Endothelial cell of umbilical vein (primary cell): Measurements from ENCODE around the gene SGPL1.

Source experiments
- EZH2 ChIP-seq: IDR thresholded peaks from 2 replicates; pipeline ENCODE4 v1.6.1; 2012; ENCODE audit warnings: borderline replicate concordance, low read depth, mild to moderate bottlenecking, moderate library complexity, low read length, inconsistent platforms; ENCODE audit not compliant: severe bottlenecking
- FOS ChIP-seq: IDR thresholded peaks from 2 replicates; pipeline ENCODE4 v1.6.1; 2011; ENCODE audit warnings: mild to moderate bottlenecking, low read length, moderate library complexity, borderline replicate concordance; ENCODE audit not compliant: insufficient read depth
- JUN ChIP-seq: IDR thresholded peaks from 2 replicates; pipeline ENCODE4 v1.6.1; 2011; ENCODE audit warnings: borderline replicate concordance, low read depth; ENCODE audit not compliant: insufficient read length, insufficient read depth
- POLR2A ChIP-seq: IDR thresholded peaks from 2 replicates; pipeline ENCODE4 v1.6.1; 2012; ENCODE audit warnings: low read depth, mild to moderate bottlenecking, control low read depth, low read length
- POLR2AphosphoS5 ChIP-seq: IDR thresholded peaks from 2 replicates; pipeline ENCODE4 v1.6.1; 2012; ENCODE audit warnings: low read depth, mild to moderate bottlenecking, control low read depth, low read length, moderate library complexity; ENCODE audit not compliant: insufficient read depth
- TF ChIP-seq, protein P1 (sequence below), 2 donors: IDR thresholded peaks; 1 replicate in 1 of 2; 2 replicates in 1 of 2; pipeline ENCODE4 v1.5.1; 2011; ENCODE audit warnings: low read length in 2 of 2, mild to moderate bottlenecking in 2 of 2, moderate library complexity in 2 of 2, control low read depth in 1 of 2, inconsistent platforms in 1 of 2, low read depth in 1 of 2; ENCODE audit not compliant: insufficient read depth in 1 of 2; ENCODE audit errors: extremely low read depth in 1 of 2
- TF ChIP-seq, protein P2 (sequence below): IDR thresholded peaks from 2 replicates; pipeline ENCODE4 v1.6.1; 2011; ENCODE audit not compliant: insufficient read depth, insufficient read length

DNA sequence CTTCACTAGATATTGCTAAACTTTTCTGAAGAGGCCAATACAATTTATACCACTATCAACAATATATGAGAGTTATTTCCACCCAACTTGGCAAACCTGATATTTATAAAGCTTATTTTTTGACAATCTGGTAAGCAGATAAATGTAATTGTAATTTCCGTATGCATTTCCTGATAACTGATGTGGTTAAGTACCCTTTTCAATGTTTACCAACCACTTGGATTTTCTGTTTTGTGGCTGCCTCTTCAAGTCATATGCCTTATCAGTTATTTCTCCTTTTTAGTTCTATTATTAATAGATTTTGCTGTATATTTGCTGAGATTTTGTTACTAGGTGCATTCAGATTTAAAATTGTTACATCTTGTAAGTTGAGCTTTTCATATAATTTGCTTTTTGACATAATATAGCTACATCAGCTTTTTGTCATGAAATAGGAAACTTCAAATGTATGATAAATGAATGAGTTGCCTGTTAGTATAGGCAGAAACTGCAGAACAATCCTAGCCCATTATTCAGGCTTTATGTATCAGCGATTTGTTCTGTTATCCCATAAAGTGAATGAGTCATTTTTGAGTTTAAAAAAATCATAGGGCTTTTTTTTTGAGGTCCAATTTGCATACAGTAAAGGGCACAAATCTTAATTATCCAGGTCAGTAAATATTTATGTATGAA is 11.5 kb downstream of the SGPL1 start:
- TF ChIP-seq, protein P1, sequence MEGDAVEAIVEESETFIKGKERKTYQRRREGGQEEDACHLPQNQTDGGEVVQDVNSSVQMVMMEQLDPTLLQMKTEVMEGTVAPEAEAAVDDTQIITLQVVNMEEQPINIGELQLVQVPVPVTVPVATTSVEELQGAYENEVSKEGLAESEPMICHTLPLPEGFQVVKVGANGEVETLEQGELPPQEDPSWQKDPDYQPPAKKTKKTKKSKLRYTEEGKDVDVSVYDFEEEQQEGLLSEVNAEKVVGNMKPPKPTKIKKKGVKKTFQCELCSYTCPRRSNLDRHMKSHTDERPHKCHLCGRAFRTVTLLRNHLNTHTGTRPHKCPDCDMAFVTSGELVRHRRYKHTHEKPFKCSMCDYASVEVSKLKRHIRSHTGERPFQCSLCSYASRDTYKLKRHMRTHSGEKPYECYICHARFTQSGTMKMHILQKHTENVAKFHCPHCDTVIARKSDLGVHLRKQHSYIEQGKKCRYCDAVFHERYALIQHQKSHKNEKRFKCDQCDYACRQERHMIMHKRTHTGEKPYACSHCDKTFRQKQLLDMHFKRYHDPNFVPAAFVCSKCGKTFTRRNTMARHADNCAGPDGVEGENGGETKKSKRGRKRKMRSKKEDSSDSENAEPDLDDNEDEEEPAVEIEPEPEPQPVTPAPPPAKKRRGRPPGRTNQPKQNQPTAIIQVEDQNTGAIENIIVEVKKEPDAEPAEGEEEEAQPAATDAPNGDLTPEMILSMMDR (IDR thresholded peaks at IDR 0.05; ENCODE audit: extremely low read depth in 1 of 2, insufficient read depth in 1 of 2, low read depth in 1 of 2, low read length in 2 of 2): no peak
- TF ChIP-seq, protein P2, sequence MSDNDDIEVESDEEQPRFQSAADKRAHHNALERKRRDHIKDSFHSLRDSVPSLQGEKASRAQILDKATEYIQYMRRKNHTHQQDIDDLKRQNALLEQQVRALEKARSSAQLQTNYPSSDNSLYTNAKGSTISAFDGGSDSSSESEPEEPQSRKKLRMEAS: no peak
- no peak for TF ChIP-seq POLR2AphosphoS5
- no peak for TF ChIP-seq POLR2A
- TF ChIP-seq EZH2: no peak
- TF ChIP-seq FOS: no peak
- no peak for TF ChIP-seq JUN
